ENCODE results near the gene CUEDC1. TPM values are rescaled to one million over a fixed set of nuclear protein-coding genes. Genes with fewer than 3 reads are reported as not detected.

Gene CUEDC1
- polyA plus RNA-seq, 3 donors, result 40.4 to 43.4 (median 42.7) TPM

GRCh38 chr17:57902117-57902799 is 53.0 kb downstream of the CUEDC1 start:
- no peak for DNase-seq (ENCODE audit: low read depth in 3 of 3, low spot score in 2 of 3)

DNA sequence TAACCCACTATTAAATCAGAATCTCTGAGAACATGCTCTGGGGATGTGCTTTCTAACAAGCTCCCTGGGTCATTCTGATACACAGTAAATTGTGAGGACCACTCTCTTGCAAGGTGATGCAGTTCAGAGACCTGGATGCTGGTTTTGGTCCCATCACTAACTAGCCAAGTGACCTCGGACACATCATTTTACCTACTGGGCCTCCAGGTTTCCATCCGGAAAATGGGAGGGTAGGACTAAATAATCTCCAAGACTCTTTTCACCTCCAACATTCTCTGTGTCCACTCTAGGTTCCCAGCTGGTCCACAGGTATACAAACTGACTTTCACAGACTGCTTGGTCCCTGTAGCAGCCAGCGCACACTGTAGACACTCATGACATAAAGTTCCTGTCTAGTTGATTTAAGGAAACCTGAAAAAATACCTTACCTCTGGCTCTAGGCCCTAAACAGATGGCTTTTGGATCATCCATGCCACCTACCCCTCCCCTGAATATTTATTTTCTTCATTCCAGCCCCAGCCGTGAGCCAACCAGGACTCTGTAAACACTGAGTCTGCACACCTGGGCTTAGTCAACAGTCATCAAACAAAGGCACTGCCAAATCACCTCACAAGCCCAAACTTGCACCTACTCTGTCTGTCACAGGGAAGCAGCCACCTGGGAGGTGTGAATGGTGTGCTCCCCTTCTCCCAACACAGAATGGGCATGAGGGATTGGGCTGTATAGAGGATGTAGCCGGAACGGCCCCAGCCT is 54.0 kb downstream of the CUEDC1 start:
- DNase-seq (ENCODE audit: low read depth in 3 of 3, low spot score in 2 of 3), result no peak

- no peak for DNase-seq (ENCODE audit: low read depth in 3 of 3, low spot score in 2 of 3)
Measured at GRCh38 chr17:57899822-57900221, 55.4 kb downstream of the CUEDC1 start.

DNA sequence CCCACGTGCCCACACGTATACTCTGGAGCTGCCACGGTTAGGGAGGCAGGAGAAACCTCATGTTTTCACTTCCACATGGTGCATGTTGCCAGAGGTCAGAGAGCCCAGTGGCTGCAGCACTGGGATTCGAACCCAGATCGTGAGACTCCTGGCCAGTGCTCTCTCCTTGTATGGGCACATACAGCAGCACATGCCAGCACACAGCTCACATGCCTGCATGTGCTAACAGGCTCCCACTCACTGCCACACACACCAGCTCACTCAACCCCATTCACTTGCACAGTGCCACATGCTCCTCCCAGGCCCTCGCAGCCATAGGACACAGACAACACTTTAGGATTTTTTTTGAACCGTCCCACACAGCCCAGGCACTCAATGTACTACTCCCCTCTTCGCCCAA is 55.8 kb downstream of the CUEDC1 start:
- DNase-seq (ENCODE audit: low read depth in 3 of 3, low spot score in 2 of 3), result no peak

- no peak for DNase-seq (ENCODE audit: low read depth in 3 of 3, low spot score in 2 of 3)
Measured at GRCh38 chr17:57898487-57899311, 56.5 kb downstream of the CUEDC1 start.

- no peak for DNase-seq (ENCODE audit: low read depth in 3 of 3, low spot score in 2 of 3)
Measured at GRCh38 chr17:57895382-57896060, 59.7 kb downstream of the CUEDC1 start.

DNA sequence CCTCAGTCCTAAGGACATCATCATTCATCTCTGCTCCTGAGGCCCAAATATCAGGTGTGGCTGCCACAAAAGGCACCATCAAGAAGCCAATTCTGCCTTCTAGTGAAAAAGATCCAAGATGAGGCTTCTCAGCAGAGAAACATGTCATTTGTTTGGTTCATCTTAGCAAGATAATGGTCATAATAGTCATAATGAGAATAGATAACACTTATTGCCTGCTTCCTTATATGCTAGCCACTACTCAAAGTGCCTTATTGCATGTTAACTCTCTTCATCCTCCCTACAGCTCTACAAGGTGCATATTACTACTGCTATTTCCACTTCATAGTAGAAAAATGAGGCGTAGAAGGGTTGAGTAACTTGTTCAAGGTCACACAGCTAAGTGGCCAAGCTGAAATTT is 60.4 kb downstream of the CUEDC1 start:
- no peak for DNase-seq (ENCODE audit: low read depth in 3 of 3, low spot score in 2 of 3)

GRCh38 chr17:57892820-57893595 is 62.2 kb downstream of the CUEDC1 start:
- DNase-seq (ENCODE audit: low read depth in 3 of 3, low spot score in 2 of 3), result peak in 2 of 3 donors; percentile 64 to 66

GRCh38 chr17:57892146-57892819 is 62.9 kb downstream of the CUEDC1 start:
- peak in 2 of 3 donors; percentile 78 to 84 for DNase-seq (ENCODE audit: low read depth in 3 of 3, low spot score in 2 of 3)

DNA sequence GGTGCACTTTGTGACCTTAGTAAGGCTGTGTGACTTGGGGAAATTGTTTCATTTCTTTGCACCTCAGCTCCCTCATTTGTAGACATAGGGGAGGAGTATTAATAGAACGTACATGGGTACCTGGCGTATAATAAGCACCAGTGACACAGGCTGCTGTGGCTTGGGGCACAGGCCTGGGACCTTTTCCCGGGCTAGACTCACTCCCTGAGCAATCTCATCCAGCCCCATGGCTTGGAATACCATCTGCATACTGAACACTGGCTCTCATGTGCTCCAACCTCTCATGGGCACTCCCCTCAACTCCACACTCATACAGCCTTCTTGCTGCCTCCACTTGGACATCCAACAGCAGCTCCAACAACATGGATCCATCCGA is 64.4 kb downstream of the CUEDC1 start:
- DNase-seq (ENCODE audit: low read depth in 3 of 3, low spot score in 2 of 3), result no peak

DNA sequence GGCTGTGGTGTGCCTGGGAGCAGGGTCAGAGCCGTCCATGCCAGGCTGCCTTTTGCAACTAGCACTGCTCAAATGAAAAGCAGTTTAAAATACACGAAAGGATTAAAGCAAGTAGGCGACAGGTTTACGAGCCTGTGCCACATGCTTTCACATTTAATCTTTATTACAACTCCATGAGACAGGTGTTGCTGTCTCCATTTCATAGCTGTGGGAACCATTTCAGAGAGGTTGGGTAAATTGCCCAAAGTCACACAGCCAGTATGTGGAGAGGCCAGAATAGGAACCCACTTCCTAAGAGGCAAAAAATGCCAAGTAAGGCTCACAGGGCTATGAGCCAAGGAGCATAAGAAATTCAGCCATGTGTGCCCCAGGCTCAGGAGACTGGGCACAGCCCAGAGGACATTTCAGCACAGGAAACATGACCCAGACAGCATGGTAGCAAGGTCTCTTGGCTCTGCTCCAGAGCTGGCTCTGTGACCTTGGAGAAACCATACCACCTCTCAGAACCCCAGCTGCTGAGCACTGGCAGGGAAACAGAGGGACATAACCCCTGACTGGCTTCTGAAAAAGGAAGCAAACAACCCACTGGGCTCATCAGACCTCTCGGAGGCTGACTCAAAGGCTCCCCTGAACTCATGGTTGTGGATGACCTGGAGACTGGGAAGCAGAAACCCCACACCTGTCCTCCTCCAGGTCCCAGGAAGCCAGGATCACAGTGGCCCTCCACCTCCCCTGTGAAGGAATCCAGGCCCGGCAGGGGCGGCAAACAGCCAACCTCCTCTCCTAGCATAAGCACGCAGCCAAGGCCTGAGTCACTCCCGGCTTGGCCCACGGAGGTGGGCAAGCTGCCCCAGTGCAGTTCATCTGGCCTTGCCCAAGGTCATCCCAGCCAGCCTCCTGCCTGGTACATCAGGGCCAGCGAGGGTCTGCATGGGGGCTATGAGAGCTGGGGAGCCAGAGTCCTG is 65.0 kb downstream of the CUEDC1 start:
- no peak for DNase-seq (ENCODE audit: low read depth in 3 of 3, low spot score in 2 of 3)

GRCh38 chr17:57889252-57889651 is 66.0 kb downstream of the CUEDC1 start:
- DNase-seq (ENCODE audit: low read depth in 3 of 3, low spot score in 2 of 3), result no peak

DNA sequence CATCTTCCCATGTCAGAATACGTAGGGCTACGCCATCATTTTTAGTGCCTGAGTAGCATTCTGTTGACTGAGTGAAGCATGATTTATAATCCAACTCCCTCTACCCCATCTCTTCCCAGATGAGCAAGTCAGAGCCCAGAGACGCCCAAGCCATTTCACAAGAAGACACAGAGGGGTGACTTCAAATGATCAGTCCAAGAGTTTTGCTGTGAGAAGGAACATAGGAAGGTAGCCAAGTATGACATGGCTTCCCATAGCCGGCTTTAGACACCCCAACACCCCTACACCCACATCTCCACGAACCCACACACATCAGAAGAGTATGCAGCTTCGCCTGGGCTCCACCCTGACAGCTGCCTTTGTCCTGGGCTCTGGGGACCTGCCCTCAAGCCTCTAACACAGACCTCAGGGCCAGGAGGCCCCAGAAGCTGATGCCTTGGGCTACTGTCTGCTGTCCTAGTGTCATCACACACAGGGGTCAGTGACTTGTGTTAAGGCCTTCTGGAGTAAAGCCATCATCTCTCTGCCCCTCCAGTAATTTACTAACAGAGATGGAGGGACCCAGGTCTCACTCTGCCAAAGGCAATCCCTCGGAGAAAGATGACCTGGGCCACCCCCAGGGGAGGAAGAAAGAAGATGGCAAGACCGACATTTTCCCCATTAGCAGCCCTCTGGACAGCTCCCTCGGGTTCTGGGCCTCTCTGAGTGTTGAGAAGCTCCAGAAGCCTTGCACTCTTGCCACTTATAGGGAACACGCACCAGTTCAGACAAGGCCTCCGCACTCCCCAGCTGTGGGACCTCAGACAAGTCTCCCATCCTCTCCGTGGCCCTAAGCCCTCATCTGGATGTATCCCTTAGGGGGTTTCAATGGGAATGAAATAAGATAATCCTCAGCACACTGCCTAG is 66.6 kb downstream of the CUEDC1 start:
- no peak for DNase-seq (ENCODE audit: low read depth in 3 of 3, low spot score in 2 of 3)

GRCh38 chr17:57887161-57887560 is 68.1 kb downstream of the CUEDC1 start:
- DNase-seq (ENCODE audit: low read depth in 3 of 3, low spot score in 2 of 3), result no peak

DNA sequence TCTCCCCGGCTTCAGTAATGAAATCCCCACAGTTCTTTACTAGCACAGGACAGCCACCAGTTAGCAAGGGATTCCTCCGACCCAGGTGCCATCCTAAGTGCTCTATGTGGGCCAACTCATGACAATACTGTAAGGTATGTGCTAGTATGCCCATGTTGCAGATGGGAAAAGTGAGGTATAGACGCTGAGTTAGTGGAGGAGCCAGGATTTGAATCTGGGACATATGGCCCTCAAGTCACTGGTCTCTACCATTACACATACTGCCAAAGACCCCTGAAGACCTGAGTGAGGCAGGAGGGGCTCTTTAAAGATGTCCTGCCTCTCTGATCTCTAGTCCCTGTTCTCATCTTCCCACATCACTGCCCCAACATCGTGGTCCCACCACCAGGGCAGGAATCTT is 69.2 kb downstream of the CUEDC1 start:
- no peak for DNase-seq (ENCODE audit: low read depth in 3 of 3, low spot score in 2 of 3)

DNA sequence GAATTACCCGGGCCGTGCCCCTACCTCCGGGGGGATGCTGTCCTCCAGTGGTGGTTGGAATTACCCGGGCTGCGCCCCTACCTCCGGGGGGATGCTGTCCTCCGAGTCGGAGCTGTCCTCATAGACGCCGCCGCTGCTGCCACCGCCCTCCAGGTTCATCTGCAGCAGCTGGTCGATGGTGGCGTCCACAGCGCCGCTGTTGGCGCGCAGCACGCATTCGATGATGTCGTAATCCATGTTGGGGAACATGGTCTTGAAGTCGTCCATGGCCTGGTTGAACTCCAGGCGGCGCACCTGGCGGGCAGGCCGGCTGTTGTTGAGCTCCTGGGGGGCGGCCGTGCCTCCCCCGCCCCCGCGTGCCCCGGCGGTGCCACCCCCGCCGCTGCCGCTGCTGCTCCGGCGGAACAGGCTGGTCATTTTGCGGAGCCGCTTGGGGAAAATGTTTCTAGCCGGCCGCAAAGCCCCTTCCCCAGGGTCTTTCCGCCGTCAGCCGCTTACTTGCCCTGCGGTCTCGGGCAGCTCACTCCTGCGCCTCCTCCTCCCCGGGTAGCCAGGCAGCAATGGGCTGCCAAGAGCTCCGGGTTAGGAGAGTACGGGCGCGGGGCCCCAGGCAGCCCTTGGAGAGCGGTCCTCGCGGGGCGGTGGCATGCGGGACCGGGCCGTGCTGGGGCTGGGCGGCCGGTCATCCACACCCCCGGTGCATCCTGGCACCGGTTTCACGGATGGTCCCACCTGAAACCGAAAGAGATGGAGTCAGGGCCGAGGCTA is 69.9 kb downstream of the CUEDC1 start:
- DNase-seq (ENCODE audit: low read depth in 3 of 3, low spot score in 2 of 3), result no peak
